CD4-positive, alpha-beta T cell treated with Interleukin-10 for 1 hour (primary cell): ENCODE measurements around the gene NDUFV2.
A peak's percentile ranks its signal among the peaks of the same experiment; 100 is the strongest.

ENCODE experiments used
- DNase-seq: peaks from one replicate; pipeline ENCODE4 v3.0.0-alpha.2; 2020

Gene NDUFV2

GRCh38 chr18:9120796-9121195, 18.3 kb downstream of the NDUFV2 start:
- peak; percentile 49 for DNase-seq

GRCh38 chr18:9123520-9123919, 21.0 kb downstream of the NDUFV2 start:
- no peak for DNase-seq

GRCh38 chr18:9124824-9125223, 22.3 kb downstream of the NDUFV2 start:
- no peak for DNase-seq

- DNase-seq = no peak
Measured at GRCh38 chr18:9126337-9126736, 23.8 kb downstream of the NDUFV2 start.

GRCh38 chr18:9130195-9130594, 27.7 kb downstream of the NDUFV2 start:
- DNase-seq = no peak

GRCh38 chr18:9130806-9131205, 28.3 kb downstream of the NDUFV2 start:
- no peak for DNase-seq

GRCh38 chr18:9132628-9133027, 30.1 kb downstream of the NDUFV2 start:
- no peak for DNase-seq

- DNase-seq = no peak
Measured at GRCh38 chr18:9133225-9133624, 30.7 kb downstream of the NDUFV2 start.

- no peak for DNase-seq
Measured at GRCh38 chr18:9135081-9135911, 32.8 kb downstream of the NDUFV2 start.

GRCh38 chr18:9135912-9136314, 33.4 kb downstream of the NDUFV2 start:
- DNase-seq = no peak

- peak; percentile 99 for DNase-seq
Measured at GRCh38 chr18:9136315-9137155, 34.0 kb downstream of the NDUFV2 start, which contains the start of gene ANKRD12. Gene ANKRD12, plus strand, starts transcription at chr18:9136781. Its CDS starts 45,652 bp downstream, at chr18:9182433.

GRCh38 chr18:9137168-9138066, 34.9 kb downstream of the NDUFV2 start:
- DNase-seq = peak; percentile 81

- DNase-seq = peak; percentile 26
Measured at GRCh38 chr18:9139400-9140039, 37.0 kb downstream of the NDUFV2 start.

GRCh38 chr18:9140381-9140780, 37.9 kb downstream of the NDUFV2 start:
- DNase-seq = no peak

- DNase-seq = no peak
Measured at GRCh38 chr18:9140984-9141383, 38.5 kb downstream of the NDUFV2 start.

- DNase-seq = no peak
Measured at GRCh38 chr18:9146224-9146623, 43.7 kb downstream of the NDUFV2 start.

- peak; percentile 76 for DNase-seq
Measured at GRCh38 chr18:9147440-9148202, 45.1 kb downstream of the NDUFV2 start.

GRCh38 chr18:9148203-9148552, 45.7 kb downstream of the NDUFV2 start:
- DNase-seq = no peak

- no peak for DNase-seq
Measured at GRCh38 chr18:9150121-9150520, 47.6 kb downstream of the NDUFV2 start.

- no peak for DNase-seq
Measured at GRCh38 chr18:9153256-9153655, 50.8 kb downstream of the NDUFV2 start.

- DNase-seq = no peak
Measured at GRCh38 chr18:9156604-9157249, 54.2 kb downstream of the NDUFV2 start.
